NCI-H2107 treated with DMSO at 0.1 percent for 48 hours (cell line): ENCODE measurements around the gene CHST8.
"Not testable (repeated sequence)": the region's sequence is repeated elsewhere in the genome, so short reads cannot be mapped to it uniquely, and the experiment has no call there.

Experiments
- DNase-seq: peaks from one replicate; lab custom pipeline; 2025; ENCODE audit not compliant: unreplicated experiment; lab: John Stamatoyannopoulos, UW

Gene CHST8

DNA sequence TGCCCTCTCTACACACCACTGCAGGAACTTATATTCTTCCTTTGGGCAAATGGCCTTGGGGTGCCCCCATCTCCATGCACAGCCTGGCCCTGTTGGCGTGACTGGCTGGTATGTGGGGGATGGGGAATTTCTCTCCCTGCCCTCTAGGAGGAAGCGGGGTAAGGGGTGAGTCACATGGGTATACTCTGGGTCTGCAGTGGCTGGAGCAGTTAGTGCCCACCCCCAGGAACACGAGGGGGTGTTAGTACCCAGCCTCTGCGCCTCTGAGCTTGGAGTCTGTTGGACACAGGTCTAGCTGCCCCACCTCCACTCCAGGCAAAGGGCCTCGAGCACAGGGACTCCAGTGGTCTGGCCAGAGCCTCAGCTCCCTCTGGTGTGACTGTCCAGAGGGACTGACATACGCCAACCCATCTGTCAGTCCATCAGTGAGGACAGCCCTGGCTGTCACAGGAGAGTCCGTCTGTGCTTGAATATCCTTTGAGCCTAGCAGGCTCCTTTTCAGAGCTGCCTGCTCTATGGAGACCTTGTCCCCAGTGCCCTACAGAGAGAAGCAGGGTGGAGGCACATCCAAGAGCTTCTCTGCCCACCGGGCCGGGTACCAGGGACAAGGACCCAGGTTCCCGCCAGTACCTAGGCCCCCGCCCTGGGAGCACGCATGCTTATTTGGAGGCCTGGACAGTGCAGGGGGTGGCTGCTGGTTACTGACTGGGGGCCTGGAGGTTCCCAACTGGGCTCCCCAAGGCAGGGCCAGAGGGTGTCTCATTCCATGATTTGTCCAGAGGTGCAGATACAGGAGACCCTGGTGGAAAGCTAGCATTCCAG, 66.6 kb downstream of the CHST8 start:
- DNase-seq, result no peak

DNA sequence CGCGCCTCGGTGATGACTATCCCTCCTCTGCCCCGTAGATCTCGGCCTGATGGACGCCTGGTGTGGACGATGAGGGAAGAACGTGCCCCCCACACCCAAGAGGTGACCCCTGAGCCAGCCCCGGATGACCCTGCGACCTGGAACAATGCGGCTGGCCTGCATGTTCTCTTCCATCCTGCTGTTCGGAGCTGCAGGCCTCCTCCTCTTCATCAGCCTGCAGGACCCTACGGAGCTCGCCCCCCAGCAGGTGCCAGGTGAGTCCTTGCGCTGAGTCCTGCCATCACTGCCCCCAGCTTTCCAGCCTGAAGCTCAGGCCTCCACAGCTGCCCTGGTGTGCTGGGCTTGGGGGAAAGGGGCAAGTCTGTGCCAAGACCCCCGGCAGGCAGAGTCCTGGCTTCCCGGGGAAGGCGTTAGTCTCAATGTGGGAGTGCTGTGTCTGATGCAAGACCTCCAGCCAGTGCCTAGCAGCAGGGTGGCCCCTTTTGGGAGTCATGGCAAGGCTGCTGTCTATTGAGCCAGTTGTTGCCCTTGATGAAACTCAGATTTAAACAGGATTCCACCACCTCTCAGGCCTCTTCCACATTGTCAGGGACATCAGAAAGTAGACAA, 67.5 kb downstream of the CHST8 start:
- DNase-seq, result no peak

DNA sequence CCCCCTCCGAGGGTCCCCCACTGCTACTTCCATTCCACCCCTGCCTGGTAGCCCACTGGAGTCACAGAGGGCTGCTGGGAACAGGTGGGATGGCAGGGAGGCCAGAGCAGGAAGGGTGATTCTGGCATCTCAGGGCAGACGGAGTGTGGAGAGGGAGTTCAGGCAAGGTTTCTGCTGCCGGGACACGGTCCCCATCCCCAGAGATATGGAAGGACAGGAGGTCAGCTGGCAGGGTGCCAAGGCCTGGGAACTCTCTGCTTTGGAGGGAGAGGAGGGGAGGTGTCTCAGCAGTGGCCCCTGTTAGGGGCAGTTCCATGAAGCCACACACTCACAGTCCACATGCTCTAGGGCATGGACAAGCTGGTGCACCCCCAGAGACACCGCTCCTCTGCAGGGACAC, 68.1 kb downstream of the CHST8 start:
- no peak for DNase-seq

DNA sequence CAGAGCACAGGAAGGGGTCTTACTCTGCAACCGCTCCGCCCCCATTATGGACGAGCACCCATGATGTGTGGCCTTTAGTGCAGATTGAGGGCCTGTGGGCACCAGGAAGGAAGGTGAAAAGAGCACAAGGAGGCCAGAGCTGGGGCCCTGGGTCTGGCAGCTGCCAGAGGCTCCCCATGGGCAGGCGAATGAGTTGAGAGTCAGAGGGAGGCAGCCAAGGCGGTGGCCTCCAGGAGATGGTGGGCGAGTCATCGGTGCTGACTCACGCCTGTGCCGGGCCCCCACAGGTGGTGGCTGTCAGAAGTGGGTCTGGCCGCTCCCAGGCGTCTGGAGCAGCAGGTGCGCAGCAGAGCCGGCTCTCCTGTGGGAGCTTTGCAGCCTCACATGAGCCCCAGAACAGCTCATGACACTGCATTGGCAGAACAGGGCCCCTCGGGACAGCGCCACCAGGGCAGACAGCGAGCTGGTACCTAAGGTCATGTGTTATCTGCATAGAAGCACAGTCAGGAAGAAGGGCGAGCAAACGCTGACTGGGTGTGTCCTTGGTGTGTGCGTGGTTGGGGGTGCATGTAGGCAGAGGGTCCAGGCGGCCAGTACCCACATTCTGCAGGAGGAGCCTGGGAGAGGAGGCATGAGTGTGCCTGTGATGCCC, 68.8 kb downstream of the CHST8 start:
- no peak for DNase-seq

DNA sequence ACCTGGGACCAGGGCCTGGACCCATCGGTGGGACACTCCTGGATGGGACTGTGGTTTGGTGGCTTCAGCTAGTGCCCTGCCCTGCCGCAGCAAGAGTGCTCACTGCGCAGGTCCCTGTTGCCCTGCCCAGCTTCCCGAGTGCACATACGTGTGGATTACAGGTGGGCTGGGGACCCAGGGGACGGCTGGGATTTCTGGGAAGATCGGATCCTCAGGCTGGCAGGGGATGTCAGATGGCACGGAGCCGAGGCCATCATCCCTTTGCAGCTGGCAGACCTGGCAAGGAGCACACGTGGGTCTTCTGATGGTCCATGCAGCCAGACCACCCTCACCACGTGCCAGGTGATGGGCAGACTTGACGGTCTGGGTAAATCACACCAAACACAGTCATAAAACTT, 69.3 kb downstream of the CHST8 start:
- DNase-seq, result no peak

DNA sequence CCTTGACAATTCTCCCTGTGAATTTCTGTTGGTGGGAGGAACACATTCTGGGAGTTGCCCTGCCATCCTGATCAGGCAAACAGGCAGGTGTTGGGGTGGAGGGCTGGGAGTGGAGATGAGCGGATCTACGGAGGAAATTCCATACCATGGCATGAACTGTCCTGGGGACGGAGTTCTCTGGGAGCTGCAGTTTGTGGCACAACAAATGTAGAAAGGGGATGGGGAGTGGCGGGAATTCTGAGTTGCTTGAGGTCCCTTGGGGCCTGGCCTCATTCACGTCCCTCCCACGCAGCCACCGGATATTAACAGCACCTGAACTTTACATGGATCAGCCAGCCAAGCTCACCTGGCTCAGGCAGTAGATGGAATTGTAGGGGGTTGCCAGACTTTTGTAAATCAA, 70.0 kb downstream of the CHST8 start:
- DNase-seq, result no peak

DNA sequence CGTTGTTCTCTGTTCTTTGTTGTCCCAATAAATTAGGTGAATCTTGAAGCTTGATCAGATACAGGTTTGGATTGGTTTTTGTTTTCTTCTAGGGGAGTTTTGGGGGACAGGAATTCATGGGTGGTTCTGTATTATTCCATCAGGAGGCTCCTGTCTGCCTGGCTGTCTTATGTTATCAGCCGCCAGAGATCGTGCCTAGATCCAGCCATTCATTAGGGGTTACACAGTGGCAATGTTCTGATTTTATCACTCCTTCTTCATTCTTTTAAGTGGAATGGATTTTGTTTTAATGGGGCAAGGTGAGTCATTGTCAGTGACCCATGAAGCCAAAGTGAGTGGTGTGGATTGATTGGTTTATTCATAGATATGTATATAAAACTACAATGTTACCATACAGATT, 71.9 kb downstream of the CHST8 start:
- no peak for DNase-seq

DNA sequence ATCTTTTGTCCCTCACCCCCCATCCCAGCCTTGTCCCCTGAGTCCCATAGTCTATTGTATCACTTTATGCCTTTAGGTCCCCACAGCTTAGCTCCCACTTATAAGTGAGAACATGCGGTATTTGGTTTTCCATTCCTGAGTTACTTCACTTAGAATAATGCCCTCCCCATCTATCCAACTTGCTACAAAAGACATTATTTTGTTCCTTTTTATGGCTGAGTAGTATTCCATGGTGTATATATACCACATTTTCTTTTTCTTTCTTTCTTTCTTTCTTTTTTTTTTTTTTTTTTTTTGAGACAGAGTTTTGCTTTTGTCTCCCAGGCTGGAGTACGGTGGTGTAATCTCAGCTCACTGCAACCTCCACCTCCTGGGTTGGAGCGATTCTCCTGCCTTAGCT, 73.8 kb downstream of the CHST8 start:
- not testable (repeated sequence) for DNase-seq

DNA sequence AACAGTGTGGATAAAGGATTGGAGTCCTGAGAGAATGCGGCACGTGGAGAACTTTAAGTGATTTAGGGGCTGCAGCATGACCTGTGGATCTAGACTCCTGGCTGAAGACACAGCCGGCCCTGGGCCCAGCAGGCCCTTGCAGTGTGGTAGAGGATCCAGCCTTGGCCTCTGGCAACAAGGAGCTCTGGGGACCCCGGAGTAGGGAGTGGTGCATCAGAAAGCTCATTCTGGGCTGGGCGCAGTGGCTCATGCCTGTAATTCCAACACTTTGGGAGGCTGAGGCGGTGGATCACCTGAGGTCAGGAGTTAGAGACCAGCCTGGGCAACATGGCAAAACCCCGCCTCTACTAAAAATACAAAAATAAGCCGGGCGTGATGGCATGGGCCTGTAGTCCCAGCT, 76.0 kb downstream of the CHST8 start:
- DNase-seq, result no peak

DNA sequence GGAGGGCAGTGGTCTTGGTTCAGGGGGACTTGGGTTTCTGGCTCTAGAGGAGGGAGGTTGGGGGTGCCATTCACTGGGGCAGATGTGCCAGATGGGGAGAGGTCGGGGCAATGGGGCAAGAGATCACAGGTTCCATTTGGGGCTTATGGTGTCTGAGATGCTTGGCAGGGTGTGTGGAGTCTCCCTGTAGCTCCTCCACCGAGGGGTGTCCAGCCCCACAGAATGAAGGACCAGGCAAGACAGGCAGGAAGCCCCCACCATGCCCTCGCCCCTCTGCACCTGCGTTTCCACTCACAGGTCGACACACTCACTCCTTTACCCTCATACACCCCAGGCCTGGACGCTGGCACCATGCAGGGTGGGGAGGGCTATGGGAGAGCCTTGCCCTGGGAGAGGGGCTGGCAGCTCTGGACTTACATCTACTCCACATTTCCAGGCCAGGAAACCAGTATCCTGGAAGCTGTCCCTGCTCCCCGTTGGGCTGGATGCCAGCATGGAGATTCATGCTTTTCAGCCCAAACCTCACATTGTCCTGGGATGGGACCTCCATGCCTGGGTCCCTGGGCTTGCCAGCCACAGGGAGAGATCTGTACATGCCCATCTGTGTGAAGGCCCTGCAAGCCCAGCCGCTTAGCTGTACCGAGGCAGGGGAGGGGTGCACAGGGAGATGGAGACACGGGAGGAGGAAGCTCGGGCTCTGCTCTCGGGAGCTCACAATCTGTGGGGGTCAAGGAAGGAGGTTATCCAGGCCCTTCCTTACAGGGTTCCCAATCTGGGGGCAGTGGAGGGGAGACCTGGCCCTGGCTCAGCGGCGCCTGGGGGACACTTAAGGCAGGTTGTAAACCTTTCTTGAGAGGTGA, 77.1 kb downstream of the CHST8 start:
- DNase-seq, result no peak

DNA sequence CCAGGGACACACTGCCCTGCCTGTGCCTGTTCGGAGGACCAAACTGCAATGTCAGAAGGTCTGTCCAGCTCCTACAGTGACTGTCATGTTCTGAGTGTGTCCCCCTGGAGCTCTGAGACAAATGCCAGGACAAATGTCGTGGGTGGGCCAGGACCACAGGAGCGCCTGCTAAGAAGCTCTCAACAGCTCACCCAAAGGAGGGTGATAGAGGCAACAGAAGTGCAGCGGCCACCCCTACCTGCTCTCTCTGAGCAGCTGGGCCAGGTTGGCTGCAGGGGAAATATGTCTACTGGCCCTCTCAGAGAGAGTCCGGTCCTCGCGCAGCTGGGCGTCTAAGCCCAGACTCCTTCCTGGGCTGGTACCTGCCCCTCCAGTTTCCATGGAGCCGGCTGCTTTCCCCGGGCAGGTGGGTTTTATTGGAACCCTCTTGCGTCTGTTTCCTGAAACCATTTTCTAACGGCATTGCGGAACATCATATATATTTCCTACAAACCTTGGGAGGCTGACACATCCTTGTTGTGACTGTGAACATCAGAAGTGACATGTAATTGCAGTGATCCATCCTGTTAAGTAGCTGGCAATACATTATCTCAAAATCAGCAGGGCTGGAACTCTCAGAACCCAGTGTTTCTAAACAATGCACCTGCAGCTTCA, 78.1 kb downstream of the CHST8 start:
- DNase-seq, result no peak

DNA sequence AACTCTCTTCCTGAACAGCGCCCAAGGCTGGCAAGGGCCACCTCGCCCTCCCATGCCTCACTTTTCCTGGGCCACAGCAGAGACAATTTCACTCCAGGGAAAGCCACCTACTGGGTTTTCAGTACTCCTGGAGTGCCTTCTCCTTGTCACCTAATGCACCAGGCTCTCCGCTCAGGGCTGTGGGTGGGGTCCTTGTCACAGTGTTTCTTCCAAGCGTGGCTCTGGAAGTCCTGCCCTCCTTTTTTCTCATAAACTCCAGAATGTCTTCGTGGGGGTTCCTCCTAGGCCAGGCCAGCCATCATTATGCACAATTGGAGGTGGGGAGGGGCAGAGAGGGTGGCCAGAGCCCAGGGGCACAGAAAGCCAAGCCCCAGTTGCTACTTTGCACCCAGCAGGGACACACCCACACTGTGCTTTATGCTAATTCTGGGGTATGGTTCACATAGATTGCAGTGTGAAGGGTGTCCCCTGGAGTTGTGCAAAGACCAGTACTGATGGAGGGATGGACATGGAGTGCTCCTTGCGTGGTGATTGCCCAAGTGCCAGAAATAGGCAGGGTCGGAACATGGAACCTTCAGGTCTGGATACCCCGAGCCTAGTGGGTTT, 78.8 kb downstream of the CHST8 start:
- DNase-seq, result no peak

DNA sequence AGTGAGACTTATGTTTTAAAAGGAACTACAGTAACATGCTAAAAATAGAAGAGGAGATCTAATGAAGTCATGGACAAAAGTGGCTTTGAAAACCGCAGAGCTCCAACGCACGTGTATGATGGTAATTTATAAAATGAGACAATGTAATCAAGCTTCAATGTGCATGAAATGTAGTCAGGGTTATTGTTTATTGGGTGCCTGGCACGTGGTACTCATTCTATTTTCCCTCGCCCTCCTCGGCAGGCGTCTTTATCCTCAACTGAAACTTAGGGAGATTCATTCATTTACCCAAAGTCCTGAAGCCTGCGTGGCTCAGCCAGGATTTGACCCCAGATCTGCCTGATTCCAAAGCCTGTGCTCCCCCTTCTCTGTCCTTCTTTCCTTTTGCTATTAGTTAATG, 79.8 kb downstream of the CHST8 start:
- no peak for DNase-seq

DNA sequence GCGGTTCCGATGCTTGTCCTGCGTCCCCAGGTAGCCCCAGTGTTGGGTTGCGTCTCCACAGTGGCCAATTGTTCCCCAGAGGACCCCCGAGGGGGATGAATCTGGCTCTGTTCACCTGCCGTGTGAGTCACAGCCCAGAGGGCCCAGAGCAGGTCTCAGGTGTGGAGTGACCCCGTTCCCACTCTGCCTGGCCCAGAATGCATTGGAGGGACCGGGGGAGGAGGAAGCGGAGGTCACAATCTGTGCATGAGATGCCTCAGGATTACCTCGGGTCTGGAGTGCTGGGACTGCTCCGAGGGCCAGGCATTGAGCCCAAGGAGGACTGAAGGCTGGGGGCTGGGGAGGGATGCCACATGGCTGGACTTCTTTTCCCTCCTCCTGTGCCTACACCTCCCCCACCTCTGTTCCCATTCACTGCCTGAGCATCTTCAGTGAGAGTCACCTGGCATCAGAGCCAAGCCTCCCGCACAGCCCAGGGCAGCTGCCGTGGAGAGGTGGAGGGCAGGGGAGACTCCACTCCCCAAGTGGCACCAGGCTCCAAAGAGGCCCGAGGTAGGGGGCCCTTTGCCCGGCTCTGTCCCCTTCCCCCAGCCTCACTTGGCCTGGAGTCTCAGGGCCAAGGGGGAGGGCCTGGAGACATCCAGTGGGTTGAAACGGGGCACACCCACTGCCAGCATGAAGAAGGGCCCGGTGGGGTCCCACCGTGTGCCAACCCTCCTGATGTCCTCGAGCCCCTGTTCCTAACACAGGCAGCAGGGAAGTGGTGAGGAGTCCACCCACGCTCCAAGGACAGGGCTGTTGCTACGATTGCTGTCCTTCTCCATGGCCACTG, 81.1 kb downstream of the CHST8 start:
- no peak for DNase-seq

DNA sequence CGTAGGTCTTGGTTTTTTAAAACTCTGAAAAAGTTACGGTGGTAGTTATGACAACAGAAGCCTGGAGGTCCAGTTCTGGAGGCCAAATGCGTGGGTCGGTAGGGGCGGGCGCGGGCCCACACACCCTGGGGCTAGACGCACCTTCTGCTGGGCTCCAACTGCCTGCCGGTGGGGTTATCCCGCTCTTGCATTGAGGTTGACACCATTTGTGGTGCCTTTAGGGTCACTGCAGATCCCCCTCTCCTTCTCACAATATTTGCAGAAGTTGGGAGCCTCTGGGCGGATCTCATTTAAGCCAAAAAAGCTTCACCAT, 81.6 kb downstream of the CHST8 start:
- DNase-seq, result no peak

DNA sequence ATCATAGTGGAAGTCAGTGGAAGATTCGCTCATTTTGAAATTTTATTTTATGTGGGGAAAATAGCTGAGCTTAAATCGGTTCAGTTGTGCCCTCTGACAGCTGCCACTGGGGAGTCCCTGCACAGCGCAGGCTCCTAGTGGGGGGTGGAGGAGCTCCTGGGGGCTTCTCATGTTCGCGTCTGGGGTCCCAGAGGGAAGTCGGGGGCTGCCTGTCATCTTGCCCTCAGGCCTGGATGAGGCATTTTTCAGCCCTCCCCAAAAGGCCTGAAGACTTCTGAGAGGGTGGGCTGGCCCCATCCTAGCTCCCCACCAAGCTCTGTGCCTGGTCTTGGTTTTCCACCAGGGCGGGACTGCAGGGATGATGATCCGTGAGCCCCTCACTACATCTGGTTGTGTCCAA, 82.1 kb downstream of the CHST8 start:
- no peak for DNase-seq

DNA sequence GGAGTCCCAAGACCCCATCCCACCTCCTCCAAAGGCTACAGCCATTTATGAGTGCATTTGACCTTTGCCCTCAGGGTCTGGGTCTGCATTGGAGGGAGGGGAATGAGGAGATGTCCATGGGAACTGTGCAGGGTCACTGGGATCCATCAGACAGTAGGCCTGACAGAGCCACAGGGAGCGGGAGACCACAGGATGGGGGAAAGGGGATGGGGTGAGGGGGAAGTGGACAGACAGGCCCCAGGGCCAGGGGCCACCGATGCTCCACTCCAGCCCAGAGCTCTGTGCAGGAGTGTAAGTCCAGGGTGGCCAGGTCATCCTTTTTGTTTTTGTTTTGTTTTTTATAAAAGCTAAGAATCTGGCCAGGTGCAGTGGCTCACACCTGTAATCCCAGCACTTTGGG, 82.5 kb downstream of the CHST8 start:
- DNase-seq, result no peak

DNA sequence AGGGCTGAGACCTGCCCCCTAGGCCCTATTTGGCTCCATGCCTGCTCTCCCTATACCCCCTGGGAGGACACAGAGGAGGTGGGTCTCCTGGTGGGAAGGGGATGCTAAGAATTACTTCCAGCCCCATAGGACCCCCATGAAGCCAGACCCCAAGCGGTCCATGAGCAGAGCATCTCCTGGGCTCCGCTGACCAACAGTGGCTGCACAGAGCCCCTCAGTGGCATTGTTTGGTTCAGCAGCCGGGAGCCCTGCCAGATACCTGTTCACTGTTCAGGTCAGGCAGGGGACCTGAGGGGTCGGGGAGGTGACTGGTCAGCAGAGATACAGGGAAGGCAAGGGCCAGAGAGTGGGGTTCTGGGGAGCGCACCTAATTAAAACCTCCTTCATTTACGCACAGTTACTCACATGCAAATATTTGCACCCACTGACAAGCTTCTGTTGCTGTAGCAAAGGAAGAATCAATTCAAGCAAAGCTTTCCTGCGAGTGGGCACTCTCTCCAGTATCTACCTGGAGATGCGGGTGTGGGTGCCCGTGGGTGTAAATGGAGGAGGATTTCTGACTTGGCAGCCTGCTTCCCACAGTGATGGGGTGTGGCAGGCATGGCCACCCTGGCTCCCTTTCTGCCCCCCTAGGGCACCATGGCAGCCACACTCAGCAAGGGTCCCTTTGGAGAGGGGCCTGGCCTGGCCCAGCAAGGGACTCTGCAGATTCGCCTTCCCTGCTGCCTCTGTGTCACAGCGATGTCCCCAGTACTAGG, 83.5 kb downstream of the CHST8 start:
- no peak for DNase-seq

DNA sequence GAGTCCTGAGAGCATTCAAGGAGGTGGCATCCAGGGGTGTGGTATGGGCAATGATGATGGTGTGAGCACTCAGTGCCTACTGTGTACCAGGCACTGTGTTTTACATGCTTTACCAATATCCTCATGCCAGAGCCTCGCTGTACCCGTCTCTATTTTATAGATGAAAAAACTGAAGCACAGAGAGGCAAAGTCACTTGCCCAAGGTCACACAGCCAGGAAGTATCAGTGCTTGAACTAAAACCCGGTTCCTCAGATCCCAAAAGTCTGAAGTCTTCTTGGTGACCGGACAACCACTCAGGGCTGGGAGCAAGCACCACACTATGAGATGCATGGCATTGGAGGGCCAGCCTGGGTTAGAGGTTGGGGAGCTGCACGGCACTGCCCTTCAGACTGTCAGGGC, 84.1 kb downstream of the CHST8 start:
- DNase-seq, result no peak
